AG04449 (cell line): ENCODE results near the gene NENF.

Source experiments
- CTCF ChIA-PET: fragments of 350-600 bp; formaldehyde crosslinking; extraction: SDS; loops from one replicate; lab custom pipeline; 2021; ENCODE audit warnings: antibody characterized with exemption; lab: Yijun Ruan, JAX
- POLR2A ChIA-PET: fragments of 400-600, 350-600 bp; formaldehyde crosslinking; extraction: SDS; loops from one replicate; lab custom pipeline; 2020; ENCODE audit warnings: antibody characterized with exemption, inconsistent platforms; lab: Yijun Ruan, JAX
- DNase-seq: peaks from one replicate; pipeline ENCODE4 v3.0.0-alpha.2; 2010; ENCODE audit warnings: low read depth, low spot score
- H3K4me3 ChIP-seq: 2 replicates; pipeline ENCODE4 v1.5.1; 2011; ENCODE audit warnings: low read depth, mild to moderate bottlenecking, control low read depth, low read length
- TF ChIP-seq, protein P1 (sequence below): IDR thresholded peaks from one replicate; pipeline ENCODE4 v1.5.1; 2011; ENCODE audit warnings: mild to moderate bottlenecking, moderate library complexity, low read length, control low read depth, inconsistent platforms; ENCODE audit not compliant: insufficient read depth; ENCODE audit errors: missing control alignments

Gene NENF

DNA sequence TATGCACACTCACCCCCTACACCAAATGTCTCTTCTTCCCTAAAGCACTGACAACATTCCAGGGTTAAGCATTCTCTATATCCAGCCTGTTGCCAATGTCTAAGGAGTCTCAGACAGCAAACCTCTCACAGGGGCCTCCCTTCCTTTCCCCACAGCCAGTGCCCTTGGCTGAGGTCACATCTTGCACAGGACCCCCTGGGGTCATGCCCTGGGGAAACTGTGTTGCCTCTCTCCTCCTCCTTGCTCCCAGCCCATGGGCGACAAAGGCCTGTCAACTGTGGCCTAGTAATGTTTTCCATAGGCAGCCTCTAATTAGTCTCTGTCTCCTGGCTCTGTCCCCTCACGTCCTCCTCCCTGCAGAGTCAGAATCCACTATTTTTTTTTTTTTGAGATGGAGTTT is 54.6 kb downstream of the NENF start:
- POLR2A ChIA-PET = interaction anchor here (1.8 kb wide), 1 partner anchor 121 kb away, joined by 6 read pairs; the partner anchor contains the start of gene ATF3
- no peak overlapping the region for H3K4me3 ChIP-seq
- DNase-seq = no peak
- TF ChIP-seq, protein P1, sequence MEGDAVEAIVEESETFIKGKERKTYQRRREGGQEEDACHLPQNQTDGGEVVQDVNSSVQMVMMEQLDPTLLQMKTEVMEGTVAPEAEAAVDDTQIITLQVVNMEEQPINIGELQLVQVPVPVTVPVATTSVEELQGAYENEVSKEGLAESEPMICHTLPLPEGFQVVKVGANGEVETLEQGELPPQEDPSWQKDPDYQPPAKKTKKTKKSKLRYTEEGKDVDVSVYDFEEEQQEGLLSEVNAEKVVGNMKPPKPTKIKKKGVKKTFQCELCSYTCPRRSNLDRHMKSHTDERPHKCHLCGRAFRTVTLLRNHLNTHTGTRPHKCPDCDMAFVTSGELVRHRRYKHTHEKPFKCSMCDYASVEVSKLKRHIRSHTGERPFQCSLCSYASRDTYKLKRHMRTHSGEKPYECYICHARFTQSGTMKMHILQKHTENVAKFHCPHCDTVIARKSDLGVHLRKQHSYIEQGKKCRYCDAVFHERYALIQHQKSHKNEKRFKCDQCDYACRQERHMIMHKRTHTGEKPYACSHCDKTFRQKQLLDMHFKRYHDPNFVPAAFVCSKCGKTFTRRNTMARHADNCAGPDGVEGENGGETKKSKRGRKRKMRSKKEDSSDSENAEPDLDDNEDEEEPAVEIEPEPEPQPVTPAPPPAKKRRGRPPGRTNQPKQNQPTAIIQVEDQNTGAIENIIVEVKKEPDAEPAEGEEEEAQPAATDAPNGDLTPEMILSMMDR = no peak
- CTCF ChIA-PET = no interaction called here

DNA sequence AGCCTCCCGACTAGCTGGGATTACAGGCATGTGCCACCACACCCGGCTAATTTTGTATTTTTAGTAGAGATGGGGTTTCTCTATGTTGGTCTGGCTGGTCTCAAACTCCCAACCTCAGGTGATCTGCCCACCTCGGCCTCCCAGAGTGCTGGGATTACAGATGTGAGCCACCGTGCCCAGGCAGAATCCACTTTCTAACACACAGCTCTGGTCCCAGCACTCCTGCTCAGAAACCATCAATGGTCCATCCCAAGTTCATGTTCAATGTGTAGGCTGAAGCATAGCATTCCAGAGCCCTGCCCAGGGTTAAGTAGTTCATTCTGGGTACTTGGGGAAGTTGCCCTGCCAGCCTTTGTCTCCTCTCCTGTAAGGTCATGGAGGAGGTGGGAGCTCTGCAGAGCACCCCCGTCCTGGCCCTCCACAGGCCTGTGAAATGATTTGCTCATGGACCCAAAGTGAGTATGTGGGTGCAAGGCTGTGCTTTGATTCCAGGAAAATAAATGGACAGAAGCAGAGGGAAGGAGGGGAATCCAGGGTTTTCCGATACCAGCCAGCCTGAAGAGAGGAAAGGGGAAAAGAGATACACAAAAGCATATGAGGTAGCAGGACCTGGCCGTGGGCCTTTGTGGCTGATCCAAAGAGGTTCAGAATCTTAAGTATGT is 55.2 kb downstream of the NENF start:
- CTCF ChIA-PET = interaction anchor here (1.2 to 1.5 kb wide), 2 partner anchors 15 to 290 kb away, joined by 3 to 4 read pairs; no protein-coding TSS in a partner anchor
- POLR2A ChIA-PET = interaction anchor here (1.8 kb wide), 1 partner anchor 120 kb away, joined by 6 read pairs; the partner anchor contains the start of gene ATF3
- H3K4me3 ChIP-seq = no peak overlapping the region
- DNase-seq = no peak
- TF ChIP-seq, protein P1 = no peak

DNA sequence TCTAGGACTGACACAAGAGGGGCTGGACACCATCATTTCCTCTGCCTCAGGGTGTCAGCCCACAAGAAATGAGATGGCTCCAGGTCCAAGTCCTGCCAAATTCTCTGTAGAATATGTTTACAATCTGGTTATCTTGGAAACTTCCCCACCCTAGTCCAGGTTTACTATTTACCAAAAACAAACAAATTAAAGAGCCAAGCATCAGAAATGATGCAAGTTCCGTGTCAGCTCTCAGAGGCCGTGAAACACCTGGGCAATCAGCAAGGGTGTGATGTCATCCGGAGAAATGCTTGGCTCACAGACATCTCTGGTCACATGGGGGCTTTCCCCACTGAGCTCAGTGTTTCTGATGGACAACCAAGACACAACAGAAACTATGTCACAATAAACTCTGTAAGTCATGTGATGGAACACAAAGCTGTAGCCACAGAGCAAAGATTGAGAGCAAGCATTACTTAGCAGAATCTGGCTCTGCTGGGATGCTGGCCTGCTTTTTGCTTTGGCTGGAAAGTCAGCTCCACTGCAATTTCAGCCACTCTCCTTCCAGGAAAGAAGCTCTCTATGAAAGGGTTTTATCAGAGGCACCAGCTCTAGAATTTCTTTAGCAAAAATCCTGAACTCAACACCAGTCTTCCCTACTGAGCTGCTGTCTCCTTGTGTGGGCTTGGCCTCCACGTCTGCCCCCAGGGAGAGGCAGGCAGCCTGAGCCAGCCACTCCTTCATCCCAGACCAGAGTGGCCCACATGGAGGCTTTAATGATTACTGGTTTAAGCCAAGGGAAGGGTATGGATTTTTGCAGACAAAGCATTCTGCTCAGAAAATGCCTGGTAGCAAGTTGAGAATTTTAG is 55.9 kb downstream of the NENF start:
- ChIA-PET POLR2A (interaction anchor here (1.8 kb wide), 1 partner anchor 120 kb away, joined by 6 read pairs; the partner anchor contains the start of gene ATF3), CTCF (interaction anchor here (1.0 to 6.7 kb wide), 5 partner anchors 11 to 289 kb away, joined by 3 to 38 read pairs (median 4); no protein-coding TSS in a partner anchor)
- TF ChIP-seq, protein P1 = no peak
- no peak overlapping the region for H3K4me3 ChIP-seq
- peak; percentile 36 for DNase-seq

DNA sequence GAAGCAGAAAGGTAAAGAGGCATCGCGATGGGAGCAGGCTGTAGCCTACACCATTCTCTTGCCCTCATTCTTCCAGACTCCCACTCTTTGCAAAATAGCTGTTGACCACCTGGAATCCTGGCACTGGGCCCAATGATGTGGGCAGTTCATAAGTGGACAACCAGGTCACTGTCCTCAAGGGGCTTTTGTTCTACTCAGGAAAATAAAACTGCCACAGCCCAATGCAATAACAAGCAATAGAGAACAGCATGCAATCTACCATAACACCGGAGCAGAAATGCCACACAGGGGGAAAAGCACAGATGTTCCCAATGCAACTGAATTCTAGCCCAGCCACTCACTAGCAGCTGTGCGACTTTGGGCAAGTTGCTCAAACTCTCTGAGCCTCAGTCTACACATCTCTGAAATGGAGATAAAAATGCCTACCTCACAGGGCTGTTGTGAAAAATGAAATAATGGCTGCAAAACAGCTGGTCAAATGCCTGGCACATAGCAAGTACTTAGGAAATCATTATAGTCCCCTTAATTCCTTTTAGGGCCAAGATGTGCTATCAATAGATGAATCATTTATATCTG is 56.7 kb downstream of the NENF start:
- TF ChIP-seq, protein P1 = no peak
- no peak for DNase-seq
- ChIA-PET POLR2A (interaction anchor here (1.8 kb wide), 1 partner anchor 119 kb away, joined by 6 read pairs; the partner anchor contains the start of gene ATF3), CTCF (interaction anchor here (1.0 to 6.7 kb wide), 4 partner anchors 11 to 176 kb away, joined by 4 to 38 read pairs (median 4); no protein-coding TSS in a partner anchor)
- no peak overlapping the region for H3K4me3 ChIP-seq

DNA sequence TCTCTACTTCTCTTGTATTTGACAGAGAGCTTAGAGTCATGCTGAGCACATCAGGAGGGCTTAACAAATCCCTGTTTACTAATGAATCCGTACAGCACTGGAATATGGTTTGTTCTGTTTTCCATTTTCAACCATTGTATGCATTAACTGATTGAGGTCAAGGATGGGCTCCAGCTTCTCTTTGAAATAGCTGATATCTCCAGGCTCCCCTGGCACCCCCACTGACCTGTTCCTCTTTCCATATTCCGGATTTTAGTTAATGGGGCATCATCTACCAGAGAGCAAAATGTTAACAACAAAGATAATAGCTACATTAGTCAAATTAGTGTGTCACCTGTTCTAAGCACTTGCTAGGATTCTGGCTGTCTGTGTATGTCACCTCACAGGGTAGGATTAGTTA is 57.6 kb downstream of the NENF start:
- POLR2A ChIA-PET = no interaction called here
- CTCF ChIA-PET = interaction anchor here (0.9 to 6.7 kb wide), 3 partner anchors 12 to 175 kb away, joined by 3 to 38 read pairs (median 5); no protein-coding TSS in a partner anchor
- TF ChIP-seq, protein P1 = no peak
- no peak overlapping the region for H3K4me3 ChIP-seq
- no peak for DNase-seq
